Ramos (cell line): ENCODE measurements around the gene NKAIN2.
"Not testable (repeated sequence)": the region's sequence is repeated elsewhere in the genome, so short reads cannot be mapped to it uniquely, and the experiment has no call there.

ENCODE experiments used
- in situ Hi-C: fragments of 300-500 bp; cut with MboI; formaldehyde crosslinking; loops from one replicate; pipeline ENCODE4 v1.14.3; 2022; ENCODE audit warnings: low sequenced_read_pairs; ENCODE audit not compliant: unreplicated experiment

NKAIN2 gene

GRCh38 chr6:124373386-124373785, 569.7 kb downstream of the NKAIN2 start:
- in situ Hi-C loops, result no loop called here

DNA sequence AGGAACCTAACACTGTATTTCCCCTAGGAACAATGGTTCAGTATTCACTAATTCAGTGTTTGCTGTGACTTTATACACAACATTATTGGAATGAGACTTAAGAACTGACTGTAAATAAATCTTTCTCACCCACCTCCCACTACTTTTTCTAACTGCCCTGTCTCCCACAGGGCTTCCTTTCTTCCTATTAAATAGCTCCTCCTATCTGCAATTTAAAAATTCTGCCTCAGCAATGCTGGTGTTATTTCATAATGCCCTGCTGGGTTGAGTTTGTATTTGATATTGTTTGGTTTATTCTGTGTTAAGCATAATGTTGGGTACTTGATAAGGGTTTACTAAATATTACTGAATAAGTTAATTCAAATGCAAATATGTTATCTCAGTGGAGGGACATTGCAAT, 585.5 kb downstream of the NKAIN2 start:
- in situ Hi-C loops, result no loop called here

DNA sequence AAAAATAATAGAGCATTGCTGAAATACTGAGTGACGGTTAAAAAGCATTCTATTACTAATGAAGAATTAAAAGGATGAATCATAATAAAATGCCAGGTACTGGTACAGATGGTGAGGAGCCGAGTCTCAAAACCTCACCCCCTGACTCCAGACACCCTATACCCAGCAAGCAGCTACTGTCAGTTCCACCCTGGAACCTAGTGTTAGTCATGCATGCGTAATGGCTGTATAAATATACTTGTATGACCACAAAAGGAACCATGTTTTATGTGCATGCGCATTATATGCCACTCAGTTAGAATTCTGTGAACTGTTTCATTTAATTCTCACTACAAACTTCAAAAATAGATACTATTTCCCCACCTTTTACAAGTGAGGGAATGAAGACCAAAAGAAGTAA, 589.9 kb downstream of the NKAIN2 start:
- in situ Hi-C loops, result no loop called here

DNA sequence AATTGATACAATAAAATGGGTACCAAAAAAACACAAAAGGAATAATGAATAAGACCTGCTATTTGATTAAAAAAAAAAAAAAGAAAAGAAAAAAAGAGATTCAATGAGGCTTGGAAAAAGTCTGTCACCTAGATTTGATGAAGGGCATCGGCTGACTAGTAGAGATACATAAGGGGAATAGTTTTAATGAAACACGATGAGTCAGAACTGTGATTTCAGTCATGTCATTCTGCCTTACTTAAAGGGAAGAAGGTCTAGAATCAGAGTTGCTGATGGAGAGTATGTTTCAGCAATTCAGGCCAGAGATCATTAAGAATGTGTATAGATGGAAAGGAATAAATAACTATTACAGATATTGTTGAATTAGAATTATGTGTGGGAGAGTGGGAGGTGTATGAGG, 592.7 kb downstream of the NKAIN2 start:
- in situ Hi-C loops, result no loop called here

DNA sequence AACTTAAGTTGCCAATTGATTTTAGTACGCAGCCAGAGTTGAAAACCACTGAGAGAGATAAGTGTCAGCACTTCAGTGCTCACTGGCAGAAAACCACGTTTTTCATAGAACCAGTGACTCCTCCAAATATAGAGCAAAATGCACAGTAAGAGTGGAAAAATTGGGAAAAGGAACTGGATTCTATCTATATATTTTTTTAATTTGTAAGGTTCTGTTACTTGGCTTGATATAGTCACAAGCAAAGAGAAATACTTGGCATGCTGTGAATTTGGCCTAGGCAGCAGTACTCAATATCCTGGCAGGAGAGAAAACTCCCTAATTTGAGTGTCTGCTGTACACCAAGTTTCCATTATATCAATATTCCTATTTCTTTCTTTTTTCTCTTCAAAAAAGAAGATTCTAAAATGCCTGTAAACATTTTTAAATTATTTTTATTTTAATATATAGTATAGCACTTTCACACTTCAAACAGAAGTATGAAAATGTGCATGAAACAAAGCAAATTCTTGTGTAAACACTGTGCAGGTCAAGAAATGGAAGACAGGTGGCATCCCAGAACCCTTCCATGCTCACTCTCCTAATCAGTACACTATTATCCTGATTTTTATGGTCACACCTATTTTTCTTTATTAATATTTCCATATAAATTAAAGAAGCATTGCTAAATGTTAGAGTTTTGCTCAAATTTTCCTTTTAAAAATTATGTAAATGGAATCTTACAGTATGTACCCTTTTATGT, 596.8 kb downstream of the NKAIN2 start:
- in situ Hi-C loops, result no loop called here

GRCh38 chr6:124410425-124410824, 606.8 kb downstream of the NKAIN2 start:
- in situ Hi-C loops, result not testable (repeated sequence)

DNA sequence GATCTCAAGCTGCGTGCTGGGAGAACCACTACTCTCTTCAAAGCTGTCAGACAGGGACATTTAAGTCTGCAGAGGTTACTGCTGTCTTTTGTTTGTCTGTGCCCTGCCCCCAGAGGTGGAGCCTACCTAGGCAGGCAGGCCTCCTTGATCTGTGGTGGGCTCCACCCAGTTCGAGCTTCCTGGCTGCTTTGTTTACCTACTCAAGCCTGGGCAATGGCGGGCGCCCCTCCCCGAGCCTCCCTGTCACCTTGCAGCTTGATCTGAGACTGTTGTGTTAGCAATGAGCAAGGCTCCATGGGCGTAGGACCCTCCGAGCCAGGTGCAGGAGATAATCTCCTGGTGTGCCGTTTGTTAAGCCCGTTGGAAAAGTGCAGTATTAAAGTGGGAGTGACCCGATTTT, 609.0 kb downstream of the NKAIN2 start:
- in situ Hi-C loops, result not testable (repeated sequence)

DNA sequence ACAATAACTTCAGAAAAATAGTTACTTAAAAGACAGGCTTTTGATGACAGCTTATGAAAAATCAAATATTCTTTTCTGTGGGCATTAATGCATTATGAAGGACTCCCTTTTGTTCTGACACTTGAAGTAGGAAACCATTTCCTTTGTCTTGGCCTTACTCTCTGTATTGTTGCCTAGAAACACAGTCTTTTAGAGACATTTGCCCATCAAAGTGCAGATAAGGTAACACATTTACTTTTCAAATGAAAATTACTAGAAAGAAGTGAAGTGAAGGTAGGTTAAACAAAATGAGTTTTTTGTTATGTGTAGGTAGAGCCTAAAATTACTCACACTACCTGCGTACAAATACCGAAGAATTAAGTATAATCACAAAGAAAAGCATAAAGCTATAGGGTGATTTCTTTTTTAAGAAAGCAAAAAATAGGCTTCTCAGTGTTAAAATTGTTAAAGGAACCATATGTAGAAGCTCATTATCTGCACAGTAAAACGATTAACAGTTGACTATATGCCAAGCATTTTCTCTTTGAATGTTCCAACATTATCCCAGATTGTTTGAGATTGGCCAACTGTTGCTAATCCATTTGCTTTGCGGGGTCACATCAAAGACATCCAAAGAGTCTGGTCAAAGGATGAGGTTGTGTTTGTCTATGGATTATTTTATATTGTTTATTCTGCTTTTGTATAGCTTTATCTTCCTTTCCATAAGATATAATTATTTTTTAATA, 616.6 kb downstream of the NKAIN2 start:
- in situ Hi-C loops, result no loop called here

DNA sequence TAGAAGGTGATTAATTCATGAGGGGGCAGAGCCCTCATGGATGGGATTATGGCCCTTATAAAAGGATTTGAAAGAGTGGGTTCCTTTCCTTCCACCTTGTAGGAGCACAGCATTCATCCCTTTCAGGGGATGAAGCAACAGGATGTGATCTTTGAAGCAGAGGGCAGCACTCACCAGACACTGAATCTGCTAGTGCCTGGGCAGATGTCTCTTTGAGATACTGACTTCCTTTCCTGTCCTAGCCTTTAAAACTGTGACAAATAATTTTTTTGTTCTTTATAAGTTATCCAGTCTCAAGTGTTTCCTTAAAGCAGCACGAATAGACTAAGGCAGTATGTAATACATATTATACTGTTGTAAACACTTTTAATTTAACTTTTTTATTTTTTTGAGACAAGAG, 620.0 kb downstream of the NKAIN2 start:
- in situ Hi-C loops, result no loop called here

- in situ Hi-C loops, result no loop called here
These were observed 627.2 kb downstream of the NKAIN2 start for GRCh38 chr6:124430740-124431318.

DNA sequence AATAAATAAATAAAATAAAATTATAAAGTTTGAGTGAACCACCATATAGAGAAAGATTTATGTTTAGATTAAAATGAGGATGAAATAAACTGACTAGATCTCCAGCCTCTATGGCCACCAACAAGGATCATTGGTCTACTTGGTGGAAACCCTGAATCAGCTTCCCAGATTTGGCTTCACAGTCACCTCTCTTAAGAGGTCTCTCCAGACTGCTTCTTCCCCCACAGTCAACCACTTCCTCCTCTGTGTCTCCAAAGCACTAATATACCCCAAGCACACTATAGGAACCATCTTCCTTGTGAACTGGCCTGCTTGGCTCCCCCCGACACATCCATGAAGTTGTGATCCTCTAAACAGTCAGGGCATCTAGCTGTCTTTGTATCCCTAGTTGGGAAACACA, 629.0 kb downstream of the NKAIN2 start:
- in situ Hi-C loops, result no loop called here

DNA sequence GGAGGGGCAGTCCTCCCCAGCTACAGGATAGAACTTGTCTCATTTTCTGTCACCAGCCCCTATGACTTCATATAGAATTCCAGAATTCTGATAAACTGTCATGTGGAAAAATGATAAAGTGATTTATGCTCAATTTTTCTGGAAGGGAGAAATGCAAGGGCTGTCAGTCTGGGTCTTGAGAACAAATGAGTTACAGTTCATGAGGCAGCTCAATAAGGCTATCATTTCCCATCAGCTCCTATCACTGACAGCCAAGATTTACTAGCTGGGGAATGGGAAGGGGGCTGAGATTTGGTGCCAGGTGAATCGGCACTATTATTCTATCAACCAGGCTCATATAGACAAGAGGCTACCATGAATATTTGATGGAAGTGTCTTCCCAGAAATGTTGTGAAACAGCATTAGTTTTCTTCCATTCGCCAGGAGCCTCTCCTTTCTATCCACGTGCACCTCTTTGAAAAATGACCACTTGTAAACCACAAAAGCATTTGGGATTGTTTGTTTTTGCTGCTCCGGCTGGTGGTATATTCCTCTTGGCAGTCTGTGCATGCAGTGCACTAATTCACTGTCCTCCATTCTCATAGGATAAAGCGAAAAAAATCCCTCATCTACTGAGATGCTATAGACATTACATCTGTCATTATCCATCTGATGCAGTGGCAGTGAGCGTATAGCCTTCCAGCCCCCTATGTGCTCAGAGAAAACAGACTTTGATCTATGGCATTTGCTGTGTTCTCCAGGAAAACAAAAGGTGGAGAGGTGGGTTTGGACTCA, 629.9 kb downstream of the NKAIN2 start:
- in situ Hi-C loops, result no loop called here

DNA sequence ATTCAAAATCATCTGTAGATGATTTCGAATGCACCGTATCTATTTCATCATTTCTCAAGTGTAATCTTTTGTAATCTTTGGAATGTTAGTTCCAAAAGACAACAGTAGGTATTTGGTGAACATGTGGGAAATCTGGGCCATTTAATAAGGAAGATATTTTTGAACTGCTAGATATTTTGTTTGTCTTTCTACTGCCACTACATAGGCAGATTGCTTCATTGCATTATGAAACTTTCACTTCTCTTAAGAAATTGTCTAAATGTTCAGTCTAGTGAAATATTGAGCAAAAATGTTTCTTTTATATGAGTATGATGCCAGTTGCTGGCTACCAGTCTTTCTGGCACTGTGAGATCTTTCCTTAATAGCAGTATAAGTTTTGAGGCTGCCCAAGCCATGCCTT, 630.8 kb downstream of the NKAIN2 start:
- in situ Hi-C loops, result no loop called here

GRCh38 chr6:124436803-124437202, 633.1 kb downstream of the NKAIN2 start:
- in situ Hi-C loops, result no loop called here

- in situ Hi-C loops, result no loop called here
These were observed 634.9 kb downstream of the NKAIN2 start for GRCh38 chr6:124438546-124439065.

GRCh38 chr6:124441450-124441849, 637.8 kb downstream of the NKAIN2 start:
- in situ Hi-C loops, result no loop called here

DNA sequence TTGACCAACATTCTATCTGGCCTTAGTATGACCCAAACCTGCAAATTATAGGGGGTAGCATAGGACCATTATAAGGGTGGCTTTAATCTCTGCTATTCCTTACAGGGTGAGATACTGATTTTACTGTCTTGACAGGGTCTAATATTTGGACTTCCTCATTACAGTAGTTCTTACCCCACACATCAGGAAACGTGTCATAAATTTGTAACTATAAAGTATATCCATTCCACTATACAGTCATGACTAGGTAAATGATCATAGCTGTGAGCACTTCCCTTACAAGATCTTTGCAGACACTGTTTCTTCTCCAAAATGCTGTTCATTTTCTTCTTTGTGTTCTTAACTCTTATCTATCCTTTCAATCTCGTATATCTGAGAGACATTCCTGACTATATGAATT, 639.9 kb downstream of the NKAIN2 start:
- in situ Hi-C loops, result no loop called here

DNA sequence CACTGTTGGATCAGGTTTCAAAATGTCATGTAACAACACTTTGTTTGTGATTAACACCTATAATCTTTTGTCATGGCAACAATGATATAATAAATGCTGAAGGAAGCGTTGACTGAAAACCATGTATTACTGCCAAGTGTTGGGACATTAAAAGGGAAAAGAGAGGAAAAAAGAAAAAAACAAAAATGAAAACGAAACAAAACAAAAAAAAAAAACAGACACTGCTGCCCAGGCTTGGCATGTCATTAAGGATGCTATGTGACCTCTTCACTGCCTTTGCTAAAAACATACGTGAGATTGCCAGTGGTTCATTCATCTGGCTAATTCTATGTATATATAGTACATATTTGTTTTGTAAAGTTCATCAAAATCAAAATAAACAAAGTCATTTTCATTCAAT, 641.9 kb downstream of the NKAIN2 start:
- in situ Hi-C loops, result no loop called here

DNA sequence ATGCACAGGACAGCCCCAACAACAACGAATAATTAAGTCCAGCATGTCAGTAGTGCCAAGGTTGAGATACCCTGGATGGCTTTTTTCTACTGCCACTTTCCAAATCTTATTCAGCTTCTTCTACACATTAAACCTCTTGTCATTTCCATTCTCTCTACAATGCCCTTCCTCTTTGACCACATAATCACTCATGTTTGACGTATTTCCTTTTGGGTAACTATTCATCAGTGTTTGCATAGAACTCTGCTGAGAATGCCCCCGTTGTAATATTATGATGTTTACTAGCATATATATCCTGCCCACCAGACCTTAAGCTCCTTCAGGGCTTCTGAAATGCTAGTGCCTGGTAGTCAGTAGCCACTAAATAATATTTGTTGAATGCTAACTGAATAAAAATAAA, 643.3 kb downstream of the NKAIN2 start:
- in situ Hi-C loops, result no loop called here

GRCh38 chr6:124459268-124459667, 655.6 kb downstream of the NKAIN2 start:
- in situ Hi-C loops, result no loop called here

DNA sequence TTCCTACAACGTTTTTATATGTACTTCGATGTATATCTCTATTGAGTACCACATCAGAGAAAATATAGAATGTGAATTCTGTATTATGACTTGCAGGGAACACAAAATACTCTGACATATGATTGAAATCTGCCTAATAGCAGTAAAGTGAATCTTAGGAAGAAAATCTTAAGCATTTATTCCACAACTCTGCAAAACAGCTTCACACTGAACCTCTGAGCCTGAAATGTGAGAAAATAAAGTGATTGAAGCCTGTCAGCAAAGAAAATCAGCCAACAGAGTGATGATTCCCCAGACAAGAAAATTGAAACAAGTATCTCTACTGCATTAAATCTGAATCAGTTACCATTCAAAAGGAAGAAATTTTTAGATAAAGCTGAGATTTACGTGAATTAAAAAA, 659.1 kb downstream of the NKAIN2 start:
- in situ Hi-C loops, result no loop called here
